Activated CD8-positive, alpha-beta memory T cell treated with anti-CD3 and anti-CD28 coated beads for 48 hours (primary cell): ENCODE results near the gene ZNF14.
"Not testable (repeated sequence)": the region's sequence is repeated elsewhere in the genome, so short reads cannot be mapped to it uniquely, and the experiment has no call there.

Experiments used
- DNase-seq, 3 experiments: peaks; one replicate each; pipeline ENCODE4 v3.0.0-alpha.2; 2020; ENCODE audit warnings: low read depth in 2 of 3, low spot score in 2 of 3

The ZNF14 gene

DNA sequence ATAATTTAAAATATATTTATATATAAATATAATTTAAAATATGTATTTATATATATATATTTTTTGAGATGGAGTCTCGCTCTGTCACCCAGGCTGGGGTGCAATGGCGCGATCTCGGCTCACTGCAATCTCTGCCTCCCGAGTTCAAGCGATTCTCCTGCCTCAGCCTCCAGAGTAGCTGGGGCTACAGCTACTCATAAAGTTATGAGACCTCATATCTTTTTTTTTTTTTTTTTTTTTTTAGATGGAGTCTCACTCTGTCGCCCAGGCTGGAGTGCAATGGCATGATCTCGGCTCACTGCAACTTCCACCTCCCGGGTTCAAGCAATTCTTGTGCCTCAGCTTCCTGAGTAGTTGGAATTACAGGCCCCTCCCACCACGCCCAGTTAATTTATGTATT is 43.9 kb downstream of the ZNF14 start:
- not testable (repeated sequence) for DNase-seq

DNA sequence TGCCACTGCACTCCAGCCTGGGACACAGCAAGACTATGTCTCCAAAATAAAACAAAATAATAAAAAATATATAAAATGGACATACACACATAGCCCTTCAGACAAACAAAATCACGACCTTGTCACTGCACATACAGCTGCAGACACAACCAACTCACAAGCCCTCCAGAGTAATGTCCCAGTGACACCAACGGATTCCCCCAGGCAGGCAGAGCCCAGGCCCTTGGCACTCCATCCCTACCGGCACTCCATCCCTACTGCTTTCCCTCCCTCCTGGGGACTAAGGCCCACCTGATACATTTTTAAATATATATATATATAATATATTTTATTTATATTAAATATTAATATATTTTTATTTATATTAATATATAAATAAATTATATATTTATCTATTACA is 45.8 kb downstream of the ZNF14 start:
- DNase-seq, result no peak

DNA sequence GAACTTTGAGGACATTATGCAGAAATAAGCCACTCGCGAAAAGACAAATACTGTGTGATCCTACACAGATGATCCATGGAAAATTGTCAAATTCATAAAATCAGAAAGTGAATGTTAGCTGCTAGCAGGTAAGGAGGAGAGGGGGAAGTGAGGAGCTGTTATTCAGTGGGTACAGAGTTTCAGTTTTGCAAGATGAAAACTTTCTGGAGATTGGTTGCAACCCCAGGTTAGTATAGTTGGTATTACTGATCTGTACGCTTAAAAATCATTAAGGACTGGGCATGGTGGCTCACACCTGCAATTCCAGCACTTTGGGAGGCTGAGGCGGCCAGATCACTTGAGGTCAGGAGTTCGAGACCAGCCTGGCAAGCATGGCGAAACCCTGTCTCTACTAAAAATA is 46.3 kb downstream of the ZNF14 start:
- no peak for DNase-seq

DNA sequence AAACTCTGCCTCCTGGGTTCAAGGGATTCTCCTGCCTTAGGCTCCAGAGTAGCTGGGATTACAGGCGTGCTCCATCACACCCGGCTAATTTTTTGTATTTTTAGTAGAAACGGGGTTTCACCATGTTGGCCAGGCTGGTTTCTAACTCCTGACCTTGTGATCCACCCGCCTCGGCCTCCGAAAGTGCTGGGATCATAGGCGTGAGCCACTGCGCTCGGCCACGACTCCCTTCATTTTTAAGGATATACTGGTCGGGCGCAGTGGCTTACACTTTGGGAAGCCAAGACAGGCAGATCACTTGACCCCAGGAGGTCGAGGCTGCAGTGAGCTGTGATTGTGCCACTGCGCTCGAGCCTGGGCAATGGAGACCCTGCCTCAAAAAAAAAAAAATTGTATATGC is 46.8 kb downstream of the ZNF14 start:
- DNase-seq, result not testable (repeated sequence)

DNA sequence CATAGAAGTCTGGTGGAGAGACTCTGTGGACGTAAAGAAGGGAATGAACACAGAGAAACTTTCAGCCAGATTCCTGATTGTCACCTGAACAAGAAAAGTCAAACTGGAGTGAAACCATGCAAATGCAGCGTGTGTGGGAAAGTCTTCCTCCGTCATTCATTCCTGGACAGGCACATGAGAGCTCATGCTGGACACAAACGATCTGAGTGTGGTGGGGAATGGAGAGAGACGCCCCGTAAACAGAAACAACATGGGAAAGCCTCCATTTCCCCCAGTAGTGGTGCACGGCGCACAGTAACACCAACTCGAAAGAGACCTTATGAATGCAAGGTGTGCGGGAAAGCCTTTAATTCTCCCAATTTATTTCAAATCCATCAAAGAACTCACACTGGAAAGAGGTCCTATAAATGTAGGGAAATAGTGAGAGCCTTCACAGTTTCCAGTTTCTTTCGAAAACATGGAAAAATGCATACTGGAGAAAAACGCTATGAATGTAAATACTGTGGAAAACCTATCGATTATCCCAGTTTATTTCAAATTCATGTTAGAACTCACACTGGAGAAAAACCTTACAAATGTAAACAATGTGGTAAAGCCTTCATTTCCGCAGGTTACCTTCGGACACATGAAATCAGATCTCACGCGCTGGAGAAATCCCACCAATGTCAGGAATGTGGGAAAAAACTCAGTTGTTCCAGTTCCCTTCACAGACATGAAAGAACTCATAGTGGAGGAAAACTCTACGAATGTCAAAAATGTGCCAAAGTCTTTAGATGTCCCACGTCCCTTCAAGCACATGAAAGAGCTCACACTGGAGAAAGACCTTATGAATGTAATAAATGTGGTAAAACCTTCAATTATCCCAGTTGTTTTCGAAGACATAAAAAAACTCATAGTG is 53.5 kb downstream of the ZNF14 start:
- no peak for DNase-seq

DNA sequence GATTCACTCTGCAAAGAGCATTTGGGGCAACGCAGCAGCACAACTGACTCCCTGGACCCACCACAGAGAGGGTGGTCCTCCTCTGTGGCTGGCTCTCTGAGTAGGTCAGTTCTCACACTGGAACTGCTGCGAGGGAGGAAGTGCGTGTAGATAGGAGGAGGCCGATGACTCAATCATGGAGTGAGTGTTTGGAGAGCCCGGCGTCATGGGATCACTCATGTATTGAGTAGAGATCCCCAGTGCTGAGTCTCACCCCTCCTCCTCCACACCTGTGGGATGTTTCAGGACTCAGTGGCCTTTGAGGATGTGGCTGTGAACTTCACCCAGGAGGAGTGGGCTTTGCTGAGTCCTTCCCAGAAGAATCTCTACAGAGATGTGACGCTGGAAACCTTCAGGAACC is 55.3 kb downstream of the ZNF14 start:
- no peak for DNase-seq

DNA sequence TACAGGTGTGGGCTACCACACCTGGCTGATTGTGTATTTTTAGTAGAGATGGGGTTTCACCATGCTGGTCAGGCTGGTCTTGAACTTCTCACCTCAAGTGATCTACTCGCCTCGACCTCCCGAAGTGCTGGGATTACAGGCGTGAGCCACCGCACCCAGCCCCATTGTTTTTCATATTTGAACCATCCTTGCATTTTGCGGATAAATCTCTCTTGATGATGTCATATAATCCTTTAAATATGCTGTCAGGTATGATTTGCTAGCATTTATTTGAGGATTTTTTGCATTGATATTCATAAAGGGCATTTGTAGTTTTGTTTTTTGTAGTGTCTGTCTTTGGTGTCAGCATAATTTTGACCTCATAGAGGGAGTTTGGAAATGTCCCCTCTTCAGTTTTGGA is 58.6 kb downstream of the ZNF14 start:
- DNase-seq, result no peak

DNA sequence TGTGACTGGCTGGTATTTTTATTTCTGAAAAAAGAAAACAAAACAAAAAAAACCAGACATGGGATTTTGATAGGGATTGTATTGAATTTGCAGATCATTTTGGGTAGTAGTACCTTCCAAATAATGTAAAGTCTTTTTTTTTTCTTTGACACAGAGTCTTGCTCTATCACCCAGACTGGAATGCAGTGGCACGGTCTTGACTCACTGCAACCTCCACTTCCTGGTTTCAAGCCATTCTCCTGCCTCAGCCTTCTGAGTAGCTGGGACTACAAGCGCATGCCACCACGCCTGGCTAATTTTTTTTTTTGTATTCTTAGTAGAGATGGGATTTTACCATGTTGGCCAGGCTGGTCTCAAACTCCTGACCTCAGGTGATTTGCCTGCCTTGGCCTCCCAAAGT is 60.1 kb downstream of the ZNF14 start:
- DNase-seq, result no peak

DNA sequence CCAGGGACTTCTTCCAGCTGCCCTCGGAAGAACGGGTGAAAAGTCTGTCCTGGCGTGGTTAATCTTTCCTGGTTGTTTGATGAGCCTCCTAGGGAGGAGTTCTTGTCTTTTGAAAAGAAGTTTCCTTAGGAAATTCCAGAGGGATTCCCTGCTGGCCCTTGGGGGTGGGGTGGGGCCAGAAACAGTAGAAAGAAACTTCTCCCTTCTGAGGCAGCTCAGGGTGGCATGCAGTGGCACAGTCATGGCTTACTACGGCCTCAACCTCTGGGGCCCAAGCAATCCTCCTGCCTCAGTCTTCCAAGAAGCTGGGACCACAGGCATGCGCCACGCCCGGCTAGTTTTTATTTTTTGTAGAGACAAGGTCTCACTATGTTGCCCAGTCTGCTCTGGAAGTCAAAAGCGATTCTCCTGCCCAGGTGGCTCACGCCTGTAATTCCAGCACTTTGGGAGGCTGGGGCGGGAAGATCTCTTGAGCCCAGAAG is 62.8 kb downstream of the ZNF14 start:
- DNase-seq, result no peak

DNA sequence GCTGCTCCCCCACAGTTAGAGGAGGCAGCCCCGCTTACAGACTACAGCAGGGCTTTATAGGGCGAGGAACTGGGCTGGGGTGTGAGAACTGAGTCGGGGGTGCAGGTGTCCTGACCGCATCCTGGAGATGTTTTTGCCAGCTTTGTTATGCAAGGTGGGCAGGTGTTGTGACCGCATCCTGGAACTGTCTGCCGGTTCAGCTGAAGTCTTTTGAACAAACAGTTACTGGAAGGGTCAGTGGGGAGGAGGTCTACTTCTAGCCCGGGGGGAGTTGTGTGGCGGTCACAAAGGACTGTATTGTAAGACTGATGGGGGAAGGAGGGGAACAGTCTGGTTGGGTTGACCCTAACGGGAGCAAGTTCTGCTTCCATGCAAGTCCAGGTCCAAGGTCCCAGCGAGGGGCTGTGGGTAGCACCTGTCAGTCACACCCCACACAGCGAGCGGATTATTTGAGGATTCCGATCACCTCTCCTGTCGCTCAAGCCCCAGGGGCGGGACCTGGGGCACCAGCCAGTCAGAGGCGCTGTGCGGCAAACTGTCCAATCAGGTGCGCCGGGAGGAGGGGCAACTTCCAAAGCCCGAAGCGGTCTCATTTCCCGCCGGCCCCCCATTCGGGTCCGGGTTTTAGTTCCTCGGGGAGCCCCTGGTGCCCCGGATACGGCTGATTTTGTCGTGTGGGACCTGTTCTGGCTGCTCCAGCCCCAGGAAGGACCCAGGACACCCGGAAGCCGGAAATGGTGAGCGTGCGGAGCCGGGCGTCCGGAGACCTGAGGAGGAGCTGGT is 64.5 kb downstream of the ZNF14 start, which contains the start of gene ZNF101:
Gene ZNF101 (plus strand): TSS at position 610 of the 783 bp plus-strand sequence. CDS start 125 bp downstream, at position 735.
- peak; percentile 82 to 92 (median 83) for DNase-seq

DNA sequence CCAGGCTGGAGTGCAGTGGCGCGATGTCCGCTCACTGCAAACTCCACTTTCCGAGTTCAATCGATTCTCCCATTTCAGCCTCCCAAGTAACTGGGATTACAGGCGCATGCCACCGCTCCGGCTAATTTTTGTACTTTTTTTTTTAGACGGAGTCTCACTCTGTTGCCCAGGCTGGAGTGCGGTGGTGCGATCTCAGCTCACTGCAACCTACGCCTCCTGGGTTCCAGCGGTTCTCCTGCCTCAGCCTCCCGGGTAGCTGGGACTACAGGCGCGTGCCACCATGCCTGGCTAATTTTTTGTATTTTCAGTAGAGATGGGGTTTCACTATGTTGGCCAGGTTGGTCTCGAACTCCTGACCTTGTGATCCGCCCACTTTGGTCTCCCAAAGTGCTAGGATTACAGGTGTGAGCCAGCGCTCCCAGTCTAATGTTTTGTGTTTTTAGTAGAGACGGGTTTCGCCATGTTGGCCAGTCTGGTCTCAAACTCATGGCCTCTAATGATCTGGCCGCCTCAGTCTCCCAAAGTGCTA is 67.4 kb downstream of the ZNF14 start:
- not testable (repeated sequence) for DNase-seq

DNA sequence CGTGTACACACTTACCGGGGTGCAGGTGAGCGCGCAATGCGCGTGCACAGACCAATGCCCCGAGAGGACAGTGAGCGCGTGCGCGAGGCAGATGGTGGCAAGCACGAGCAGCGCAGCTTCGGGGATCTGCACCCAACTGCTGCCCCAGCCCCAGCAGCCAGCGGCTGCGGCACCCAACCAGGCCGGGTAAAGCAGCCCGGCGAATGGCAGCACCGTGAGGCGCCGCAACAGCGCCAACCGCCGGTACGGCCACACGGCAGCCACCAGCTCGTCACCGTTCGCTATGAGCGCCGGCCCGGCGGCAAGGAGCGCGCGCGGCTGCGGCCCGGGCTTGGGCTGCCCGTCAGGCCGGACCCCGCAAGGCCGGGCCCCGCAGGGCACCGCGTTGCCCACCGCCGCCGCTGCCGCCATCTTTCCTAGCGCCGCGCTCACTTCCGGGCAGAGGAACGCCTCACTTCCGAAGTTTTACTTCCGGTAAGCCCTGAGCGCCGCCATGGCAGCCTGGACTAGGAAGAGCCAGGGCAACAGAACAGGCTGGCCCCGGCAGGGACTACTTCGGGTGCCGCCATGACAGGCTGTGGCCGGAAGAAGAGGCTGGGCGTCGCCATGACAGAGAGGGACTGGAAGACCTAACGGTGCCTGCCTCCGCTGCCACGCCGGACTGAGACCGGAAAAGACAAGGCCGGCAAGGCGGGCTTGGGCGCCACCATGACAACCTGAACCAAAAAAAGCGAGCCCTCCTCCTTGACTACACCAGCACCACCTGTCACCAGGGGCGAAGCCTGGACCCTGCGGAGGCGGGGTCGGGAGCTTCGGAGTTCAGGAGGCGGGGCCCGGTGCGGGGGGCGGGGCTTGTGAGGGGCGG is 69.4 kb downstream of the ZNF14 start, which contains the start of gene ATP13A1:
Gene ATP13A1 (minus strand): TSS at position 421 of the 865 bp plus-strand sequence. CDS start 10 bp downstream, at position 411.
- DNase-seq, result peak; percentile 76 to 87 (median 85)

DNA sequence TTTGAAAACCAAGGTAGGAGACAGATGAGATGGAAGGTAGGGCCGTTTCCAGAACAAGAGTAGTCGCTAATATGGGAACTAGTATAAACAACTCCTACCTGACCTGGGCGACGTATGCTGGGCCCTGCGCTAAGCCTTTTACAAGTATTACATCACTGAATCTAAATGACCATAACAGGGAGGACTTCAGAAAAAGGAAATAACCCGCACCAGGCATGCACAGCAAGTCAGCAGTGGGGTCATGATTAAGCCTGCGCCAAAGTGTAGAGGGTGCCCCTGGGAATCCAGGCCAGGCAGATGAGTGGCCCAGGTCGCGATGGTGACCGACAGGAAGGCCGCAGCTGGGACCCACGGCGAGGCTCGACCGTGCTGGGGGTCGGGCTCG is 70.0 kb downstream of the ZNF14 start:
- no peak for DNase-seq

DNA sequence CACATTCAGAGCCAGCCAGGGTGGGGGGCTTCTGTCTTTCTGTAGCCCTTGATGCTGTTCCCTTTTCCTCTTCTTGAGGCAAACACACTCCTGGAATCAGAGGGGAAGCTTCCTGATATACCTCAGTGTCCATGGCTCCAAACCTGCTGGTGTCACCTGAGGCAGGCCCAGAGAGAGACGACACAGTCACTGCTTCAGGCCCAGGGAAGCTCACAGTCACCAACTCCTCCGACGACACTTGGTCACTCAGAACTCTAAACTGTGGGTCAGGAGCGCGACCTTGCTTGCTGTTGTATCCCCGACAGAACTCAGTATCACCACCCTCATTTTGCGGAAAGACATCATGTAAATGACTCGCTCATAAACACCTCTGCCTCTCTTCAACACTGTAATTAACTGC is 70.6 kb downstream of the ZNF14 start:
- no peak for DNase-seq

DNA sequence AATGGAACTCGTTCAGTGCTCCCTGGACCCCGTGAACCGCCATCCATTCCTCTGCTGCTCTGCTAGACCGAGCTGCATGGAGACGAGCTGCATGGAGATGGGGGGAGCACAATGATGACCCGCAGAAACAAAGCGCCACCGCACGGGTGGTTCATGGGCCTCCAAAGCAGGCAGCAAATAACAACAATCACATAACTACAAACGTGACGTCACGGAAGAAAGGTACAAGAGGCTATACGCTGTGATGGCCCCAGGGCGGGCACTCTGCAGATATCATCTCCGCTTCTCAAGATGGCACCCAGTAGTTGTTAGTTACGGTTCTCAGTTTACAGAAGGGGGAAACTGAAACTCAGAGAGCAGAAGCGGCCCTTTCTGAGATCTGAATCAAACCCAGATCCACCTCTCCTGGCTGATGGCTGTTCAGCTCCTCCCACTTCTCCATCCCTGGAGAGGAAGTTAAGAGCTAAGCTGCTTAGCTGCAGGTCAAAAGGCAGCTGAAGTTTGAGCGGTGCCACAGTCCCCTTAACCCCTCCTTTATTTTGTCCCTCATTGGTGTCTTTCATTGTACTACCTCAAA is 71.1 kb downstream of the ZNF14 start:
- no peak for DNase-seq

DNA sequence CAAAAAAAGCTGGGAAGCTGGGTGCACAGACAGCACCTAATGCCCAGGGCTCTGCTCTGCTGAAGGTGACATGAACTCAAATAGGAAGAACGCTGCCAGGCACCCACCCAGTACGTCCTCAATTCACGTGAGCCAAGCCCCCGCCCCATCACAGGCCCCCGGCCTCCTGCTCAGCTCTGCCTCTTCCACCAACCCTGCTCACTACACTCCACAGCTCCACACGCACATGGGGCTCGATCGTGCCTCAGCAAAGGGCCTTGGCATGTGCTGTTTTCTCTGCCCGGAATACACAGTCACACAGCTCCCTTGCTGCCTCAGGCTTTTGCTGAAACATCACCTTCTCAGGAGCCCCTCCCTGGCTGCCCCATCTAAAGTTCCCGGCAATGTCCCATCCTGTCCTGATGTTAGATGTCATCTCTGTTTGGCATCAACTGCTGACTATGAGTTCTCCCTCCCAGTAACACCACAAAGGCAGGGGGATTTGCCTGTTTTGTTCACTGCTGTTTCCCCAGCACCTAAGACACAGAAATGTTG is 71.7 kb downstream of the ZNF14 start:
- no peak for DNase-seq
